GM23338 (cell line): ENCODE data around the gene OXNAD1.

Source experiments
- CREB1 ChIP-seq: fragments of 250-450 bp; sonication (Bioruptor Pico); IDR thresholded peaks from 2 replicates; pipeline ENCODE4 v1.5.0; 2020; ENCODE audit warnings: low read depth, mild to moderate bottlenecking, moderate library complexity
- EZH2 ChIP-seq: fragments of 200-600 bp; sonication (generic); IDR thresholded peaks from one replicate; pipeline ENCODE4 v1.8.0; 2017; ENCODE audit warnings: antibody characterized with exemption, mild to moderate bottlenecking, low read depth; ENCODE audit not compliant: unreplicated experiment
- EZH2phosphoT487 ChIP-seq: fragments of 200-600 bp; sonication (generic); IDR thresholded peaks from one replicate; pipeline ENCODE4 v1.8.1; 2018; ENCODE audit warnings: antibody characterized with exemption; ENCODE audit not compliant: unreplicated experiment
- JUNB ChIP-seq: IDR thresholded peaks from one replicate; pipeline ENCODE4 v1.6.1; 2016; ENCODE audit warnings: antibody characterized with exemption; ENCODE audit not compliant: unreplicated experiment
- POLR2AphosphoS5 ChIP-seq: IDR thresholded peaks from 2 replicates; pipeline ENCODE4 v1.6.1; 2016; ENCODE audit warnings: antibody characterized with exemption, low read depth
- STAT1 ChIP-seq: IDR thresholded peaks from one replicate; pipeline ENCODE4 v1.6.1; 2016; ENCODE audit warnings: antibody characterized with exemption; ENCODE audit not compliant: unreplicated experiment
- ZNF114 ChIP-seq: fragments of 250-450 bp; sonication (Bioruptor Pico); IDR thresholded peaks from 2 replicates; pipeline ENCODE4 v1.5.0; 2020; ENCODE audit warnings: mild to moderate bottlenecking, moderate library complexity
- ZNF331 ChIP-seq: fragments of 250-450 bp; sonication (Bioruptor Pico); IDR thresholded peaks from 2 replicates; pipeline ENCODE4 v1.5.0; 2020; ENCODE audit warnings: low read depth, mild to moderate bottlenecking, moderate library complexity
- TF ChIP-seq, protein P1 (sequence below), 2 experiments: fragments of 200-600 bp in 1 of 2; sonication (generic) in 1 of 2; conservative IDR thresholded peaks; 2 replicates each; pipeline versions ENCODE4 v1.5.1 to v1.6.1; 2016 to 2017; ENCODE audit warnings: antibody characterized with exemption in 2 of 2, low read depth in 2 of 2, mild to moderate bottlenecking in 2 of 2, moderate library complexity in 1 of 2
- TF ChIP-seq, protein P2 (sequence below): IDR thresholded peaks from one replicate; pipeline ENCODE4 v1.6.1; 2018; ENCODE audit warnings: antibody characterized with exemption; ENCODE audit not compliant: unreplicated experiment

DNA sequence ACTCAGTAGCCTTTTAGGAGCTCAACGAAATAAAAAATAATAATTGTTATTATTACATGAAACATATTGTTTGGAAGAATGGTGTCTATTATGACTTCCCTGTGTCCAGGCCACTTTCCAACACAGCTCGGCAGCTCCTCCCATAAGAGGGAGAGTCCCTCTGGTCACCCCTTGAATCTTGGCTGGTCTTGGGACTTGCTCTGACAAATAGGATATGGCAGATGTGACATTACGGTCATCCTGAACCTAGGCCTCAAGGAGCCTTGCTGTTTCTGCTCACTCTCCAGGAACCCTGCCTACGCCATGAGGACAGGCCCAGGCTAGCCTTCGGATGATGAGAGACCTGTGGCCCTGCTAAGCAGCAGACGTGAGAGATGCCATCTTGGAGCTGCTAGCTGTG lies 71.8 kb downstream of the OXNAD1 start:
- TF ChIP-seq, protein P1, sequence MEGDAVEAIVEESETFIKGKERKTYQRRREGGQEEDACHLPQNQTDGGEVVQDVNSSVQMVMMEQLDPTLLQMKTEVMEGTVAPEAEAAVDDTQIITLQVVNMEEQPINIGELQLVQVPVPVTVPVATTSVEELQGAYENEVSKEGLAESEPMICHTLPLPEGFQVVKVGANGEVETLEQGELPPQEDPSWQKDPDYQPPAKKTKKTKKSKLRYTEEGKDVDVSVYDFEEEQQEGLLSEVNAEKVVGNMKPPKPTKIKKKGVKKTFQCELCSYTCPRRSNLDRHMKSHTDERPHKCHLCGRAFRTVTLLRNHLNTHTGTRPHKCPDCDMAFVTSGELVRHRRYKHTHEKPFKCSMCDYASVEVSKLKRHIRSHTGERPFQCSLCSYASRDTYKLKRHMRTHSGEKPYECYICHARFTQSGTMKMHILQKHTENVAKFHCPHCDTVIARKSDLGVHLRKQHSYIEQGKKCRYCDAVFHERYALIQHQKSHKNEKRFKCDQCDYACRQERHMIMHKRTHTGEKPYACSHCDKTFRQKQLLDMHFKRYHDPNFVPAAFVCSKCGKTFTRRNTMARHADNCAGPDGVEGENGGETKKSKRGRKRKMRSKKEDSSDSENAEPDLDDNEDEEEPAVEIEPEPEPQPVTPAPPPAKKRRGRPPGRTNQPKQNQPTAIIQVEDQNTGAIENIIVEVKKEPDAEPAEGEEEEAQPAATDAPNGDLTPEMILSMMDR (conservative IDR thresholded peaks at IDR 0.05; ENCODE audit: low read depth in 2 of 2) = no peak
- TF ChIP-seq CREB1 (no peak), JUNB (no peak), EZH2 (no peak), EZH2phosphoT487 (no peak), POLR2AphosphoS5 (no peak), ZNF331 (CRISPR knock-in tag) (no peak), STAT1 (no peak), ZNF114 (CRISPR knock-in tag) (no peak)
- TF ChIP-seq, protein P2, sequence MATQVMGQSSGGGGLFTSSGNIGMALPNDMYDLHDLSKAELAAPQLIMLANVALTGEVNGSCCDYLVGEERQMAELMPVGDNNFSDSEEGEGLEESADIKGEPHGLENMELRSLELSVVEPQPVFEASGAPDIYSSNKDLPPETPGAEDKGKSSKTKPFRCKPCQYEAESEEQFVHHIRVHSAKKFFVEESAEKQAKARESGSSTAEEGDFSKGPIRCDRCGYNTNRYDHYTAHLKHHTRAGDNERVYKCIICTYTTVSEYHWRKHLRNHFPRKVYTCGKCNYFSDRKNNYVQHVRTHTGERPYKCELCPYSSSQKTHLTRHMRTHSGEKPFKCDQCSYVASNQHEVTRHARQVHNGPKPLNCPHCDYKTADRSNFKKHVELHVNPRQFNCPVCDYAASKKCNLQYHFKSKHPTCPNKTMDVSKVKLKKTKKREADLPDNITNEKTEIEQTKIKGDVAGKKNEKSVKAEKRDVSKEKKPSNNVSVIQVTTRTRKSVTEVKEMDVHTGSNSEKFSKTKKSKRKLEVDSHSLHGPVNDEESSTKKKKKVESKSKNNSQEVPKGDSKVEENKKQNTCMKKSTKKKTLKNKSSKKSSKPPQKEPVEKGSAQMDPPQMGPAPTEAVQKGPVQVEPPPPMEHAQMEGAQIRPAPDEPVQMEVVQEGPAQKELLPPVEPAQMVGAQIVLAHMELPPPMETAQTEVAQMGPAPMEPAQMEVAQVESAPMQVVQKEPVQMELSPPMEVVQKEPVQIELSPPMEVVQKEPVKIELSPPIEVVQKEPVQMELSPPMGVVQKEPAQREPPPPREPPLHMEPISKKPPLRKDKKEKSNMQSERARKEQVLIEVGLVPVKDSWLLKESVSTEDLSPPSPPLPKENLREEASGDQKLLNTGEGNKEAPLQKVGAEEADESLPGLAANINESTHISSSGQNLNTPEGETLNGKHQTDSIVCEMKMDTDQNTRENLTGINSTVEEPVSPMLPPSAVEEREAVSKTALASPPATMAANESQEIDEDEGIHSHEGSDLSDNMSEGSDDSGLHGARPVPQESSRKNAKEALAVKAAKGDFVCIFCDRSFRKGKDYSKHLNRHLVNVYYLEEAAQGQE = no peak
